ENCODE data around the gene EIPR1. TPM values are rescaled to one million over a fixed set of nuclear protein-coding genes. Genes with fewer than 3 reads are reported as not detected.
A peak's percentile ranks its signal among the peaks of the same experiment; 100 is the strongest.

EIPR1 gene
- total RNA-seq, 1 experiment from 2014 or later, result 22.8 TPM

DNA sequence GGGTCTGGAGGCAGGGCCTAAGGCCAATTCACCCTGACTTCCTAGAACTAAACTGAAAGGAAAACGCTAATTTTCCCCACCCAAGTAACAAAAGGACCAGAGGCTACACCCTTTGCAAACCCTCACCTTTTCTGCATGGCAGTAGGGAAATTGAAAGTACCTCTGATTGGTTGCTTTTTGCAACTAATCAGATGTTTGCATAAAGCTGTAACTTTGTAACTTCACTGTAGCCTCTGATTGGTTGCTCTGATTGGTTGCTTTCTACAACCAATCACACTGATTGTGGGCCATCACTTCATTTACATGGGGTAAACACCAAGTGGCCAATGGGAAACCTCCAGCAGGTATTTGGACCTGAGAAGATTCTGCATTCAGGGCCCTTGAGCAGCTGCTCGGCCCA lies 20.8 kb downstream of the EIPR1 start:
- H3K4me1 Mint-ChIP-seq, result peaks cover 22% of the 10 kb centered on the region
- peaks cover 21% of the 10 kb centered on the region for H3K36me3 Mint-ChIP-seq
- H3K27ac Mint-ChIP-seq, result peak overlapping the region; percentile 68
- DNase-seq (ENCODE audit: low spot score), result no peak
- H3K27me3 Mint-ChIP-seq (ENCODE audit: low read depth), result no peaks in the 10 kb centered on the region
- TF ChIP-seq TP53 (CRISPR knock-in tag; IDR thresholded peaks at IDR 0.05) (no peak), JUN (CRISPR knock-in tag; IDR thresholded peaks at IDR 0.05) (no peak), CREB1 (CRISPR knock-in tag; IDR thresholded peaks at IDR 0.05) (no peak), STAT6 (CRISPR knock-in tag; conservative IDR thresholded peaks at IDR 0.05; ENCODE audit: low read depth) (no peak)
- TF ChIP-seq, protein P1, sequence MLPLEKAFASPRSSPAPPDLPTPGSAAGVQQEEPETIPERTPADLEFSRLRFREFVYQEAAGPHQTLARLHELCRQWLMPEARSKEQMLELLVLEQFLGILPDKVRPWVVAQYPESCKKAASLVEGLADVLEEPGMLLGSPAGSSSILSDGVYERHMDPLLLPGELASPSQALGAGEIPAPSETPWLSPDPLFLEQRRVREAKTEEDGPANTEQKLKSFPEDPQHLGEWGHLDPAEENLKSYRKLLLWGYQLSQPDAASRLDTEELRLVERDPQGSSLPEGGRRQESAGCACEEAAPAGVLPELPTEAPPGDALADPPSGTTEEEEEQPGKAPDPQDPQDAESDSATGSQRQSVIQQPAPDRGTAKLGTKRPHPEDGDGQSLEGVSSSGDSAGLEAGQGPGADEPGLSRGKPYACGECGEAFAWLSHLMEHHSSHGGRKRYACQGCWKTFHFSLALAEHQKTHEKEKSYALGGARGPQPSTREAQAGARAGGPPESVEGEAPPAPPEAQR (CRISPR knock-in tag; IDR thresholded peaks at IDR 0.05), result no peak
- CTCF ChIA-PET, result no interaction called here
- peak; percentile 78 for ATAC-seq
- POLR2A ChIA-PET, result interaction anchor here (0.6 kb wide), 1 partner anchor 813 kb away, joined by 4 read pairs; no protein-coding TSS in a partner anchor
- peak overlapping the region; percentile 18; the same call in 1 of the 2 replicates for H3K4me3 Mint-ChIP-seq
- peaks cover 5% of the 10 kb centered on the region for H3K9me3 Mint-ChIP-seq

- H3K27me3 Mint-ChIP-seq (ENCODE audit: low read depth), result no peaks in the 10 kb centered on the region
- peaks cover 17% of the 10 kb centered on the region for H3K4me1 Mint-ChIP-seq
- no peak overlapping the region for H3K4me3 Mint-ChIP-seq
- ChIA-PET POLR2A (interaction anchor here (0.5 to 0.6 kb wide), 2 partner anchors 619 to 812 kb away, joined by 4 read pairs; no protein-coding TSS in a partner anchor), CTCF (no interaction called here)
- ATAC-seq (no peak), DNase-seq (ENCODE audit: low spot score) (no peak)
- peaks cover 5% of the 10 kb centered on the region for H3K9me3 Mint-ChIP-seq
- H3K36me3 Mint-ChIP-seq, result peaks cover 26% of the 10 kb centered on the region
- TF ChIP-seq NFATC4 (CRISPR knock-in tag; IDR thresholded peaks at IDR 0.05) (no peak), PRRX2 (CRISPR knock-in tag; IDR thresholded peaks at IDR 0.05) (no peak), ZNF671 (CRISPR knock-in tag; IDR thresholded peaks at IDR 0.05) (no peak), IRF2 (CRISPR knock-in tag; IDR thresholded peaks at IDR 0.05; ENCODE audit: borderline replicate concordance, low read depth) (no peak), EMX1 (CRISPR knock-in tag; IDR thresholded peaks at IDR 0.05) (no peak), SP1 (CRISPR knock-in tag; conservative IDR thresholded peaks at IDR 0.05) (no peak), RELA (CRISPR knock-in tag; IDR thresholded peaks at IDR 0.05; ENCODE audit: borderline replicate concordance) (no peak), OVOL2 (CRISPR knock-in tag; IDR thresholded peaks at IDR 0.05; ENCODE audit: borderline replicate concordance) (no peak), ELF4 (CRISPR knock-in tag; IDR thresholded peaks at IDR 0.05; ENCODE audit: low read depth) (no peak)
- TF ChIP-seq, protein P2, sequence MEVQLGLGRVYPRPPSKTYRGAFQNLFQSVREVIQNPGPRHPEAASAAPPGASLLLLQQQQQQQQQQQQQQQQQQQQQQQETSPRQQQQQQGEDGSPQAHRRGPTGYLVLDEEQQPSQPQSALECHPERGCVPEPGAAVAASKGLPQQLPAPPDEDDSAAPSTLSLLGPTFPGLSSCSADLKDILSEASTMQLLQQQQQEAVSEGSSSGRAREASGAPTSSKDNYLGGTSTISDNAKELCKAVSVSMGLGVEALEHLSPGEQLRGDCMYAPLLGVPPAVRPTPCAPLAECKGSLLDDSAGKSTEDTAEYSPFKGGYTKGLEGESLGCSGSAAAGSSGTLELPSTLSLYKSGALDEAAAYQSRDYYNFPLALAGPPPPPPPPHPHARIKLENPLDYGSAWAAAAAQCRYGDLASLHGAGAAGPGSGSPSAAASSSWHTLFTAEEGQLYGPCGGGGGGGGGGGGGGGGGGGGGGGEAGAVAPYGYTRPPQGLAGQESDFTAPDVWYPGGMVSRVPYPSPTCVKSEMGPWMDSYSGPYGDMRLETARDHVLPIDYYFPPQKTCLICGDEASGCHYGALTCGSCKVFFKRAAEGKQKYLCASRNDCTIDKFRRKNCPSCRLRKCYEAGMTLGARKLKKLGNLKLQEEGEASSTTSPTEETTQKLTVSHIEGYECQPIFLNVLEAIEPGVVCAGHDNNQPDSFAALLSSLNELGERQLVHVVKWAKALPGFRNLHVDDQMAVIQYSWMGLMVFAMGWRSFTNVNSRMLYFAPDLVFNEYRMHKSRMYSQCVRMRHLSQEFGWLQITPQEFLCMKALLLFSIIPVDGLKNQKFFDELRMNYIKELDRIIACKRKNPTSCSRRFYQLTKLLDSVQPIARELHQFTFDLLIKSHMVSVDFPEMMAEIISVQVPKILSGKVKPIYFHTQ (CRISPR knock-in tag; IDR thresholded peaks at IDR 0.05), result no peak
- TF ChIP-seq, protein P3, sequence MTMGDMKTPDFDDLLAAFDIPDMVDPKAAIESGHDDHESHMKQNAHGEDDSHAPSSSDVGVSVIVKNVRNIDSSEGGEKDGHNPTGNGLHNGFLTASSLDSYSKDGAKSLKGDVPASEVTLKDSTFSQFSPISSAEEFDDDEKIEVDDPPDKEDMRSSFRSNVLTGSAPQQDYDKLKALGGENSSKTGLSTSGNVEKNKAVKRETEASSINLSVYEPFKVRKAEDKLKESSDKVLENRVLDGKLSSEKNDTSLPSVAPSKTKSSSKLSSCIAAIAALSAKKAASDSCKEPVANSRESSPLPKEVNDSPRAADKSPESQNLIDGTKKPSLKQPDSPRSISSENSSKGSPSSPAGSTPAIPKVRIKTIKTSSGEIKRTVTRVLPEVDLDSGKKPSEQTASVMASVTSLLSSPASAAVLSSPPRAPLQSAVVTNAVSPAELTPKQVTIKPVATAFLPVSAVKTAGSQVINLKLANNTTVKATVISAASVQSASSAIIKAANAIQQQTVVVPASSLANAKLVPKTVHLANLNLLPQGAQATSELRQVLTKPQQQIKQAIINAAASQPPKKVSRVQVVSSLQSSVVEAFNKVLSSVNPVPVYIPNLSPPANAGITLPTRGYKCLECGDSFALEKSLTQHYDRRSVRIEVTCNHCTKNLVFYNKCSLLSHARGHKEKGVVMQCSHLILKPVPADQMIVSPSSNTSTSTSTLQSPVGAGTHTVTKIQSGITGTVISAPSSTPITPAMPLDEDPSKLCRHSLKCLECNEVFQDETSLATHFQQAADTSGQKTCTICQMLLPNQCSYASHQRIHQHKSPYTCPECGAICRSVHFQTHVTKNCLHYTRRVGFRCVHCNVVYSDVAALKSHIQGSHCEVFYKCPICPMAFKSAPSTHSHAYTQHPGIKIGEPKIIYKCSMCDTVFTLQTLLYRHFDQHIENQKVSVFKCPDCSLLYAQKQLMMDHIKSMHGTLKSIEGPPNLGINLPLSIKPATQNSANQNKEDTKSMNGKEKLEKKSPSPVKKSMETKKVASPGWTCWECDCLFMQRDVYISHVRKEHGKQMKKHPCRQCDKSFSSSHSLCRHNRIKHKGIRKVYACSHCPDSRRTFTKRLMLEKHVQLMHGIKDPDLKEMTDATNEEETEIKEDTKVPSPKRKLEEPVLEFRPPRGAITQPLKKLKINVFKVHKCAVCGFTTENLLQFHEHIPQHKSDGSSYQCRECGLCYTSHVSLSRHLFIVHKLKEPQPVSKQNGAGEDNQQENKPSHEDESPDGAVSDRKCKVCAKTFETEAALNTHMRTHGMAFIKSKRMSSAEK (CRISPR knock-in tag; IDR thresholded peaks at IDR 0.05; ENCODE audit: borderline replicate concordance), result no peak
- H3K27ac Mint-ChIP-seq, result peak overlapping the region; percentile 68; the same call in 1 of the 2 replicates
Observed at GRCh38 chr2:3355951-3356569, 21.6 kb downstream of the EIPR1 start.
